HL-60/S4 treated with retinoic acid at 250 ng/mL for 4 days and 3 days (cell line): Measurements from ENCODE around the gene PAK1.

Experiments used
- in situ Hi-C: fragments of 300-500 bp; cut with MboI; formaldehyde crosslinking; loops from 2 replicates; pipeline ENCODE4 v1.7.0; 2022; ENCODE audit warnings: low sequenced_read_pairs

PAK1 gene

DNA sequence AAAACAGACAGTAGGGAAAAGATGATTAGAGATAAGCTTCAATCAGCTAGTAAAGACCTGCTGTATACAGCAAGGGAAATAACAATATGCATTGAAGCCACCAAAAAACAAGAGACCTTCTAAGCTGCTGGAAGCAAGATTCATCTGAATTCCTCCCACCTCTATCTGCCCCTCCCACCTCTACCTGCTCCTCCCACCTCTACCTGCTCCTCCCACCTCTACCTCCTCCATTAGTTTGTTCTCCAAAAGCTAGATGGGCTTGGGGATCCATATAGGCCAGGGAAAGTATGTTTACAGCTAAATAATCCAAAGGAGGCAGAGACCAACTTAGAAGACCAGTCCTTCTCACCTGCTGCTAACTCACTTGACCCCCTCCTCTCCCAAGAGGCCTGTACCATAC is 33.2 kb downstream of the PAK1 start:
- in situ Hi-C loops, result no loop called here

DNA sequence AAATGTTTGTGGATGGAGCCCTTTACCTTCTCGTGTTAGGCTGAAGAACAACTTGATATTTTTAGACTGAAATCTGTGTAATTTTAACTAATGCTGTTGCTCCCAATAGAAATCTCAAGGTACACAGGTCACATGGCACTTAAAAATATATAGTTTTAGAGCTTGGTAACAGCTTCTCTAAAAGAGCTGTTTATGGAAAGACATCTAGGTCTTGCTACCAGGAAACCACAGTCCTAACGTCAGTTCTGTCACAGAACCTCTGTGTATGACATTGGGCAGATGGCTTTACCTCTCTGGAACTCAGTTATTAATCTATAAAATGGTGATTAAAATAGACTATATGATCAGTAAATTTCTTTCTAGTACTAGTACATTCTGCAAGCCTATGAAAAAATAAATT is 35.4 kb downstream of the PAK1 start:
- in situ Hi-C loops, result no loop called here

DNA sequence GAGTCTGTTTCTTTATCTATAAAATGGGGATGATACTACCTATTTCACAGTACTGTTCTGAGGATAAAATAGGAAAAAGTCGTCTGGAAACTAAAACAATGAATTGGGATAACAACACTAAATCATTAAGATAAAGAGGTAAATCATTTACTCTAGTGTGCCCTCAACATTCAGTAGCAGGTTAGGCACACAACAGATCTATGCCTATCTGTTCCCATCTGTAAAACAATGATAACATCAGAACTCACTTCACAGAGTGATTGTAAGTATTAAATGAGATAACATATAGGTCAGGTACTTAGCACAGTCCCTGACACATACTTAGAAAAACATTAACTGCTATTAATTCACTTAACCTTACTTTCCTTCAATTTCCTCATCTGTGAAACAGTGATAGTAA is 36.9 kb downstream of the PAK1 start:
- in situ Hi-C loops, result no loop called here

DNA sequence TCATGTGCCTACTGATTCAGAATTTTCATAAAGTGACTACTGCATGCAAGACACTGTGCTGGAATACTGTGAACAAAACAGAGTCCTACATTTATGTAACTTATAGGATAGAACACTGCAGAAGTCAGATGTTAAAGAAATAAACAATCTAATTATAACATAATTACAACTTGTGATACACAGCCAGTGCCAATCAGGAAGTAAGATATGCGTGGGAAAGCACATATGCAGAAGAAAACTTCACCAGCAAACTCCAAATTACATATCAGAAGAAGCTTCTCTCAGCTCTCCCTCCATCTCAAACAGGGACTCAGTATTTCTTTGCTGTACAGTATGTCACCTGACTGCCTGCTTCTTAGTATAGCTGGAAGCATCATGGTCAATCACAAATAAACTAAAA is 37.4 kb downstream of the PAK1 start:
- in situ Hi-C loops, result no loop called here

DNA sequence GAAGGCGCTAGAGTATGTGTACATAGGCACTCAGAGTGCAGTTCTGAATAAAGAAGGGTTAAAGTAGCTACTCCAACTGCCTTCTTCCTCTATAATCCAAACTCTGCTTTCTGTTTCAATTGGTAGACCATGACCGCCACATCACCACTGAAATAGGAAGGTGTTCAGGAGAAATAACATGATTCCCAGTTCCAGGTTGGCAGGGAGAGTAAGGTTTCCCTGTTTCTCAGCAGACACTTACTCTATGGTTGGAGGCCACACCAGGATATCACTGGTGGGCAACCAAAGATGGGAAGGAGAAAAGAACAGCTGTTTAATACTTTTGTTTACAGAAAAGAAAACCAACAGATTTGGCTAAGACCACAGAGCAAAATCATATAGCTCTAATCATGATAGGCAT is 37.9 kb downstream of the PAK1 start:
- in situ Hi-C loops, result no loop called here

DNA sequence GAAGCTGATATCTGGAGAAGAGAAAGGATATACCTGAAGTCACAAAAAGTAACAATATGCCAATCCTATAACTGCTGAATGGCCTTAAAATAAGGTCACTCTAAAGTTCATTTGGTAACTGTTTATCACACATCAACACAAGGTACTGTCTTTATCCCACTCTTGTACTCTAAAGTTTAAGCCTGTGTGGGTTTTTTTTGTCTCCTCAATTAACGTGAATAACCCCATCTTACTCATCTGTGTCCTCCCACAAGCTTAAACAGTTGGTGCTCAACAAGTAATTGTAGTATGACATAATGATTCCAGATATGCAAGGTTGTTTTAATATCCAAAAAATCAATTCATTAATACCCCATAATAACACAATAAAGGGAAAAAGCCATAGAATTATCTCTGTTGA is 42.1 kb downstream of the PAK1 start:
- in situ Hi-C loops, result no loop called here

DNA sequence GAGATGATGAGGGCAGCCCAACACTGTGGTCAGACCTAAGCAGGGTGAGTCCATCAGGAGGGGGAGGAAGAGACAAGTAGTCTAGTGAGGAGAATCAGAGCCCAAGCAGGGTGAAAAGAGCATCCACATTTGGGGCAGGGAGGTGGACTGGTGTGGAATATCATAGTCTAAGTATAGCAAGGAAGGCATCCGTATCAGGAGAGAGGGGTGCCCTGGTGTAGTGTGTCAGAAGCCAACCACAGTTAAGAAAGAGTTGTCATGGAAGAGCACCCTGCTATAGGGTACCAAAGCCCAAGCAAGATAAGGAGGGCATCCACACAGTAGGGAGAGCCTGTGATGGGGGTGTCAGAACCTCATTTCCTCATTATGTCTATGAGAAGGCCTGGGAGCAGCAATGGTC is 45.3 kb downstream of the PAK1 start:
- in situ Hi-C loops, result no loop called here

DNA sequence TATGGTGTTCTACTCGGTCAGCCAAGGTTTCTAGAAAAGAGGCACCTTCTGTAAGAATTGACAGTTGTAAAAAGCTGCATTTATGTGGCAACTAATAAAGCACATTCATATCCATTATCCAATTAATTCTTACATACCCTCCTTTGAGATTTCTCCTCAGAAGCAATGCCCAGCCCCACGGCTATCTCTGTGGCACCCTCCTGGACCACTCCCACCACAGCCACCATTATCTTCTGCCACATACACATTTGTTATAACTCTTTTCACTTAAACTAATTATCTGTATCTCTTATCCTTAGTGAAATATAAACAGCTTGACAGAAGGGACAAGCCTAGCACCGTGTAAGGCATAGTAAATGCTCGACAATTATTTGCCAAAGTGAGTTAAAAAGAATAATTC is 48.5 kb downstream of the PAK1 start:
- in situ Hi-C loops, result no loop called here

DNA sequence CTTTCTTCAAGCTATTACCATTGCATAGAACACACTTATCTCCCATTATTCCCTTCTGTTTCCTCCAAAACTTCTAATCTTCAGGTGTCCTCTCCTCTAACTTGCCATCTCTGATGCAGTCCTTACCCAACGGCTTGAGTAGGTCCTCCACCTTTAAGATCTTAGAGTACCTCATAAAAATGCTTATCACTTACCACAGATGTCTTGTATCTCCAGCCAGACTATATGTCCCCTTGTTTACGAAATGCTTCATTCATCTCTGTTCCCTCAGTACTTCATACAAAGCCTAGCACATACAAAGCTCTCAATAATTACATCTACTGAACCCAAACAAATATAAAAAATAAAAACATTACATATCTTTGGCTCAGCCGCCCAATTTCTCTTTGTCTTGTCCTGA is 49.2 kb downstream of the PAK1 start:
- in situ Hi-C loops, result no loop called here

DNA sequence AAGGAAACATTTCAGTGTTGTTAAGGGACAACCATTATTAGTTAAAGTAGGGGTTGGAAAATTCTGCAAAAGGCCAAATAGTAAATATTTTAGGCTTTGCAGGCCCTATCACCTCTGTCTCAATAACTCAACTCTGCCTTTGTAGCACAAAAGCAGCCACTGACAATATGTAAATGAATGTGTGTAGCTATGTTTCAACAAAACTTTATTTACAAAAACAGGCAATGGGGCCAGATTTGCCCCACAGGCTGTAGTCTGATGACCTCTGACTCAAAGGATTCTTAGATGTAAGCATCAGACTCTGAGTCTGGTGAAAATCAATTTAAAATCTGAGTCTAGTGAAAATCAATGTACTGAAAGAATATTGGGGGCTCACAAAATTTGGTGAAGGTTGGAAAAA is 50.3 kb downstream of the PAK1 start:
- in situ Hi-C loops, result no loop called here

DNA sequence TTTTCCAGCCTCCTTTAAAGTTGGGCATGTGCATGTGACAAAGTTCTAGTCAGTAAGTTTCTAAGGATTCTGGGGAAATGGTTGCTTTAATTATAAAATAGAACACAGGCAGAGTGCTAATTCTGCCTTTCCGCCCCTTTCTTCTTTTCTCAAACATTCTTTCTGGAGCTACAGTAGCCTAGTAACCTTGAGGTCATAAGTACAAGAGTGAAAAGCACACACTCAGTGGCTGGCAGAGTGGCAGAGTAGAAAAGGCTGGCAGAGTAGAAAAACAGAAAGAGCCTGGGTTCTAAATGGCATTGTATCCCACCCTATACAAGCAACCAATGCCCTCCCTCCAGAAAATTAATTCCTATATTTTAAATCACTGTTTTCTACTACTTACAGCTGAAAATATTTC is 51.2 kb downstream of the PAK1 start:
- in situ Hi-C loops, result no loop called here

DNA sequence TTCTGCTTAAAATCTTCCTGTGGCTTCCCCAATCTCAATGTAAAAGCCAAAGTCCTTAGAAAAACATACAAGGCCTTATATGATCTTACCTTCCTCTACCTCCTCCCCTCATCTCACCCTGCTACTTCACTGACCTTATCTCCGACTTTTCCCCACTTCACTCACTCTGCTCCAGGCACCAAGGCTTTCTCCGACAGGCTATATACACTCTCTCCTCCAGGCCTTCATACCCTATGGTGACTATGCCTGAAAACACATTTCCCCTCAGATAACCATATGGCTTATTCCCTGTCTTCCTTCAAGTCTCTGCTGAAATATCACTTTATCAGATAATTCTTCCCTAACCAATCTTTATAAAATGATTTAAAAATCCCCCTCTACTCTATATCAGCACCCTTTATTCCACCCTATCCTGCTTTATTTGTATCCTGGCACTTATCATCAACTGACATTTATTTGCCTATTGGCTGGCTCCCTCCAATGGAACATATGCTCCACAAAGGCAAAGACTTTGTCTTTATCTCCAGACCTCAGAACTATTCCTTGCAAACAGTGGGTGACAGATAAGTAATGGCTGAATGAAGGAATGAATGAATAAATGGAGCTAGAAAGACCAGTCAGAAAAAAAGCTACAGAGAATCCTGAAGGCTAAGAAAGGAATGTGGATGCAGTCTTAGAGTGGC is 52.7 kb downstream of the PAK1 start:
- in situ Hi-C loops, result no loop called here

DNA sequence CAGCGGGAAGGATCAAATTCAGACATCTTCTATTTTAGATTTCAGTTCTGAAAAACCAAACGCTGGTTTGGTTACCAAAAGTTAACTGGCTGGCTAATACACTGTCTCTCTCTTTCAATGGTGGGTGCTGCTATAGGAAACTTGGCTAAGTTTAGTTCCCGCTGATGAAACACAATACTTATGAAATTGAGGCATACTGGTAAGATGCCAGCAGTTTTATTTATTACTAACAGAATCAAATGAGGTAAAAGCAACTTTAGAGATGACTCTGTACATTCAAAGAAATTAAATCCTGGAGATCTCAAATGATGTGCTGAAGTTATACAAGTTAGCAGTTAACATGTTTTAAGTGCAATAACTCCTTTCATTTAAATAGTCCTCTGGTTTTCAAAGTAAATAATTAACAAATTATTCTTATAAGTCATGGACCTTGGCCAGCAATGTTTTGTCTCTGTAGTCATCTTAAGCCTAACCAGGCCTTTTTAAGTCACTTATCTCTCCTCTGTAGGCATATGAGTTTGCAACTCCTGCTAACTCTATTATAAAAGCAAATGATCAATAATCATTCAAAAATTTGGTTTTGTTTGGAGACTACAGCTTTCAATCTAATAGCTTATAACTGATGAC is 54.8 kb downstream of the PAK1 start:
- in situ Hi-C loops, result no loop called here

DNA sequence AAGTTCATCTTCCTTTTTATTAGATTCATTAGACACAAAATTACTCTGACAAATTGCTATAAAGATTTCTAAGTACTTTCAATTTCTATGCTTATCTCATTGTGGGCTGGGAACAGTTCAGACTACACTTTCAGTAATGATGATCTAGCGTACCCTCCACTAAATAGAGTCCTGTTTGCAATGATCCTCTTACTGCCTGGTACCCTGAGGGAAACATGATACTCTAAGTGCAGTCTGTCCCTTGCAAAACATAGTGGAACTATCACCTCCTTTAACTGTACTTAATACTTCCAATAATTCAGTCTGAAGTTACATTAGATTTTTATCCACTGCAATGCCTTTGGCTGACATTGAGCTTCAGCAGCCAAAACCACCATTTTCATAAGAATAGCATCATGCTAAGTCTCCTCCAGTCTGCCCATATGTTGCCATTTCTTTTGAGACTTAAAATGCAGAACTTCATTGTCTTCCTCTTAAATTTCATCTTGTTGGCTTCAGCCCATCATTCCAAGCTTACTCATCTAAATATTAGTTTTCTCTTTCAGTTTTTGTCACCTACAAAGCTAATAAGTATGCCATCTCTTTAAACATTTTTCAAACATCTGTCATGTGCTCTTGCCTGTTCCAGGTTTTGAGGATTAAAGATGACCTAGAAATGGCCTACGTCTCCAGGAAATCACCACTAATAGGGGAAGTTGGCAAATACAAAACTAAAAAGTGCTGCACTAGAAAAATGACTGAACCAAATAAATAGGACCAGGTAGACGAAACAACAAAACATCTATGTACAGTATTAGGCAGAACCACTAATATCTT is 55.5 kb downstream of the PAK1 start:
- in situ Hi-C loops, result no loop called here

DNA sequence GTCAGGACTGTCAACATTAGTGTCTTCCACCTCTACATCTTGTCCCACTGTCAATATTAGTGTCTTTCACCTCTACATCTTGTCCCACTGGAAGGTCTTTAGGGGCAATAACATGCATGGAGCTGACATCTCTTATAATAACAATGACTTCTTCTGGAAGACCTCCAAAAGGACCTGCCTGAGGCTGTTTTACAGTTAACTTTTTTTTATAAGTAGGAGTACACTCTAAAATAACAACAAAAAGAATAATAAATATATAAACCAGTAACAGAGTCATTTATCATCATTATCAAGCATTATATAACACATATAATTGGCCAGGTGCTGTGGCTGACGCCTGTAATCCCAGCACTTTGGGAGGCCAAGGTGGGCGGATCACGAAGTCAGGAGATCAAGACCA is 57.5 kb downstream of the PAK1 start:
- in situ Hi-C loops, result no loop called here

DNA sequence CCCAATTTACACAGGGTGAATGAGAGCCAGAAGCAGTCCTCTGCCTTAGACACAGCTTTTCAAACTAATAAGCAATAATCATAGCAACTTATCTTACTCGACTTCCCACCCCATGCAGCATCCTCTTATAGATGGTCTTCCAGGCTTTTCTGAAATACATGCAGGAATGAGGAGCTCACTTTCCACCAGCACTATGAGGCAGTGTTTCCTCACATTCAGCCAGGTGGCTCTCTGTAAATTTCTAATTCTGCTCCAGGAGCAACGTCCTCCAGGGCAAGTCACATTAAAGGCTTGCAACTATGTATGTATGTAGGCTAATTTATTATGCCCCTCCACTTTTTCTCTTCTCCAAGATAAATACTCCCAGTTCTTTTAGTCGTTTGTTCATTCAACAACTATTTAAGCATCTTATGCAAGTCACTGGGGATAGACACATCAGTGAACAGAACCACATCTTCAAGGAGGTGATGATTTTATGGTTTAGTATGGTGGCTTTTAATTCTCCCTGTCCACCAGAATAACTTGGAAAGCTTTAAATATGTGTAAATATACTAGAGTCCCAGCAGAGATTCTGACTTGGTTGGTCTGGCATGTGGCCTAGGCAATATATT is 59.9 kb downstream of the PAK1 start:
- in situ Hi-C loops, result no loop called here

DNA sequence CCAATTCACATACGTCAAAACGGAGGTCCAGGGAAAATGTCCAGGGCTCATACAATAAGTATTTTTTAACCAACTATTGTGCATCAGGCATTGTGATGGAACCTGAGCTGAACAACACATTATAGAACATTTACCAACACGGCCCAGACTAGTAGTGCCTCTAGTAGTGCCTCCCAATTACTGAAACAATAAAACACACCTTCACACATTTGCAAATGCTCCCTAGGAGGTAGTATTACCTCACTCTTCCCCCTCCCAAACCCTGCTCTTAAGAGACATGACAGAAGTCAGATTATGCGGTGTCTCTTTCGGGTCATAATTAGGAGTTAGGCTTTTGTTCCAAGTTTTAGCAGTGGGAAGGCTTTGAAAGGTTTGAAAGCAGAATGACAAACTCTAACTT is 61.1 kb downstream of the PAK1 start:
- in situ Hi-C loops, result no loop called here

DNA sequence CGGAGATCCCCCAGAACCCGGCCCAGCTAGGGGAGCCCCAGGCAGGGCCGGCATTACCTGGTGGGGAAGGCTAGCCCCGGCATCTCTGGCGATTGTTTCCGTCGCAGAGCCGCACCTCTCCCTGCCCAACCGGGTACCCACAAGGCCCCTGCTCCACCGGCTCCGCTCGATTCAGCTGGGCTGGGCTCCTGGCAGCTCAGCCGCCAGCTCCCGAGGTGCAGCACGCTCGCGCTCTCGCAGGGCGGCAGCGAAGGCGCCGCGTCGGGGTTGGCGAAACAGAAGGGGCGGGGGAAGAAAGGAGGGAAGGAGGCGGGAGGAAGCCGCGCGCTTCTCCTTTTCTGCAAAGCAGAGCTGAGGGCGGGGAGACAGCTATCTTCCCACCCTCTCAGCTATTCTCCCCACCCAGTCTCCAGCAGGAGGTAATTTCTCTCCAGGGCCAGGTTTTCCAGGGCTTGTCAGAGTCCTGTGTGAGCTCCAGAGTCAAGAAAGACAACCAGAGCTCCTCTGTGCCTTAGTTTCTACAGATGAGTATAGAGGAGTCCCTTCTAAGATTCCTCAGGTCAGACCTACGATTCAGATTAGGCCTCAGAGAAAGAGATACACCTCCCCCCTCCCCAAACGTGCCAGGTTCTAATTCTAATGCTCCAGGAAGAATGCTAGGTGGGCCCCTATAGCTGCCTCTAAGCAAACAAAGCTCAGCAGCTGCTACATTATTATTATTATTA is 62.0 kb downstream of the PAK1 start:
- in situ Hi-C loops, result no loop called here

DNA sequence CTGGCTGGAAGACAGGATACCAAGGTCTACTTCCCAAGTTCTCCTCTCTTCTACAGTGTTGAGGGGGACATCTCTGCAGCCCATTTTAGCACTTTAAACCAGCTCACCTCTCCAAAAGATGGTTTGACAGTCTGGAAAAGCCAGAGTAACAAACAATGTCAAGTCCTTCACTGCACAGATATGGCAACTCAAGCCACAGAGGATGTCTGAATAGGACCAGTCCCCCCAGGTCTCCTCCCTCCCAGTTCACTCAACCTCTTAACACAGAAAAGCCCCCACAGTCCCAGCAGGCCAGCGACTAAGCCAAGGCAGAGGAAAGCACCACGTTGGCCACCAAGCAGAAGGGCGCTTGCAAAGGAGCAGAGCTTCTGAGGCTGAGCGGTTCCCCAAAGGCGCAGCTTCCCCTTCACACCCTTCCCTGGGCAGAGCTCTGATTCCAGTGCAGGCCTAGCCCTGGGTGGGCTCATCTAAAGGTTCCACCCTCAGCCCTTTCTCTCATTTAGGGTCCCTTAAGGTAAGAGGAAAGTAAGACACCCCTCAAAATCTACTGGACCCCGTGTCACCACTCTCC is 62.7 kb downstream of the PAK1 start:
- in situ Hi-C loops, result no loop called here

DNA sequence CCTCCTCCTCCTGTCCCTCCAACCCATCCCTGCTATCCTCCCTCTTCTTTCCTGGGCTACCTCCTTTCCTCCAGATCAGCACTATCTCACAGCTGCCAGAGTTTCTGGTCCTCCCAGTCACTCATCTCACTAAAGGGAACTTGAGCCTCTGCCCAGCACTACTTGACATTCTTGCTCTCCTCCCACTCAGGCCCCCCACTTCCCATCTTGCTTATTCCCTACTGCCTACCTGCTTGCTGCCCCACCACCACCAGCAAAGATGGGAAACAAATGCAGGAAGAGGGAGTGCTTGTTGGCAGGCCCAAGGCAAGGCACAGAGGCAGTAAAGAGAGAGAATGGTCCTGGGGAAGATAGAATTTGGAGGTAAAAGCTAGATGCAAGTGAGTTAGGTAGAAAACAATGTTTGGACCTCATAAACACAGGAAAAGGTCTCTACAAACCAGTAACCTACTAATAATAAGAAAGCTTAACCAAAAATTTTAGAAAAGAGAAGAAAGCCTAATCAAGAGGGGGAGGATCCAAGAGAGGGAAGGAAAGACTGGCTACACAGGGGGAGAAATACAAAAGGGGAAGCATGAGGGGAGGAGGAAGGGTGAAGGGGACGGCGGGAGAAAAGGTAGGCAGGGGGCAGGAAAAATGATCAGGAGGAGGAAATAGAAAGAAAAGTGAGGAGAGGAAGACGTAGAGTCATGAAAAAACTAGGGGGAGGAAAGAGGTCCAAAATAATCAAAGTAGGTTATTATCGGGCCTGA is 63.6 kb downstream of the PAK1 start:
- in situ Hi-C loops, result no loop called here
